ENCODE data around the gene TCF7L1.
A peak's percentile ranks its signal among the peaks of the same experiment; 100 is the strongest.

The TCF7L1 gene

DNA sequence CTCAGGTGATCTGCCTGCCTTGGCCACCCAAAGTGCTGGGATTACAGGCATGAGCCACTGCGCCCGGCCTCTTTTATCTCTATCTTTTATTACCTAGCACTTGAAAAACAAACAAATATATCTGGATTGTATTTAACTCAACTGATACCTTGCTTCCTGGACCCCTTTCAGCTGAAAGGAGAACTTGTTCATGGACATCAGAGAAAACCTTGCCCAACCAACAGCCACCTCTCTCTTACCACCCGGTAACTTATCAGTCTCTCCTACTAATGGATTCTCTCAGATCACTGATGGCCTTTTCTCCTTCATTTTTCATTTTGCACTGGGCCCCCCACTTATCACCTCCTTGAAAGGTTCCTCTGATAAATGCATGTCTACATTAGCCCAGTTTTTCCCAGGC is 214.4 kb downstream of the TCF7L1 start:
- no peak for DNase-seq (ENCODE audit: low read depth in 3 of 3, low spot score in 1 of 3)

DNA sequence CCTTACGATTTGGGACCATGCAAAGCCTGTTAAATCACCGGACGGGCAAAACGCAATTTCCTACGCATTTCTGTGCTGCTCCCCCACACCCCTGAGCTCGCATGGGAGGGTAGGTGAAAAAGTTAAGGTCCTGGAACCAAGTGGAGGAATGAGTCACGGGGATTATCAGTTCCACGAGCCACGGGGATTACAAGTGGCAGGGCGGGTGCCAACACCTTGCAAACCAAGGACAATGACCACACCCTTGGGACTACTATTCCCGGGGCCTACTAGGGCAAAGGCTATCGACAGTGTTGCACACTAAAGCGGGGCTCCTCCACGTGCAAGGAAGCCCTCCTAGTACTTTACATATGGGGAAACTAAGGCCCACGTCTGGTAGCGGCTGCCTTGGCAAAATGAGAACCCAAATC is 220.7 kb downstream of the TCF7L1 start:
- no peak for DNase-seq (ENCODE audit: low read depth in 3 of 3, low spot score in 1 of 3)

DNA sequence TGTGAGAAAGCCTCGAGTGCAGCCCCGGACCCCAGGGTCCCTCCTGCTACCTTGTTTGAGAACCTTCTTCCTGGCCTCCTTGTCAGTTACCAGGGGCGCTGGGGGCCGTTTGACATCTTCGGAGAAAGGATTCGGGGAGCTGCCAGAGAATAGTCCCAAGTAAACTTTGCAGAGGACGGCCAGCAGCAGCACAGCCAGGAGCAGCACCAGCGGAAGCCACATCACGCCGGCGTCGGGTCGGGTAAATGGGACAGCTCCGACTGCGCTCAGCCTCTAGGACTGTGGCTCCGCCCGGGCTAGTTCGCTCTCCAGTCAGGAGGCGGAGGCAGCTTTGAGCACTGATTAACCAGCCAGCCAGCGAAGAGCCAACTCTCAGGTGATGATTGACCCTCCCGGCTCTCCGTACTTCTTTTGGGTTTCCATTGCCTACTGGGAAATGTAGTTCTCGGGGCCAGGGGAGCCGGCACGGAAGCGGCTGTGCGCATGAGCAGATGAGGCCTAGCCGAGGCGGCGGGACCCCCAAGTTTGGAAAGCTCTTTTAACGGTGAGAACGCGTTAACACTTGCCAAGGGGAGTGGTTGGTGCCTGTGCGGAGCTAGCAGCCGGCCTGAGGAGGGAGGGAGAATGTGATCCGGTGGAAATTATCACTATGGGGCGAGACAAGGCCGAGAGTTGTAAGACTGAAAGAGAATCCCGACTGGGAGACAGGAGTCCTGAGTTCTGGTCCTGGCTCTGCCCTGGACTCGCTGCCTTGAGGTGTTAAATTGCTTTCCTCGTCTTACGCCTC is 221.3 kb downstream of the TCF7L1 start, which contains the start of the genes ELMOD3 and RETSAT:
TSS of gene ELMOD3 (plus strand) at position 484 of the 787 bp plus-strand sequence. CDS start 2,430 bp downstream, outside the sequence.
TSS of gene RETSAT (minus strand) at position 243 of the 787 bp plus-strand sequence. CDS start at position 222, 21 bp downstream.
- peak; percentile 80 to 94 (median 94) for DNase-seq (ENCODE audit: low read depth in 3 of 3, low spot score in 1 of 3)

DNA sequence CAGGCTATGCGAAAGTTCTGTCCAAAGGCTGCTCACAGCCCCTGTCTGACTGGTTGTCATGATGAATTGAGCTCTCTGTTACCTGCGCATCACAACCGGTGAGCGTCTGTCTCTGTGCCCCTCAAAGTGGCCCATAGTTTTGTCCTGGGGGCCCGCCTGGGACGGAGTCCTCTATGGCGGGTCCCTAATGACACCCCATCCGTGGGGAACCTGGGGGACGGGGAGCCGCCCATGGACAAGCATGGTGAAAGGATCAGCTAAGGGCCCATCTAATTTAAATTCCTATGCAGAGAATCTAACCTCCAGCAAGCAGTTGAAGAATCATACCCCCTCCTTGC is 221.8 kb downstream of the TCF7L1 start:
- DNase-seq (ENCODE audit: low read depth in 3 of 3, low spot score in 1 of 3) = no peak

DNA sequence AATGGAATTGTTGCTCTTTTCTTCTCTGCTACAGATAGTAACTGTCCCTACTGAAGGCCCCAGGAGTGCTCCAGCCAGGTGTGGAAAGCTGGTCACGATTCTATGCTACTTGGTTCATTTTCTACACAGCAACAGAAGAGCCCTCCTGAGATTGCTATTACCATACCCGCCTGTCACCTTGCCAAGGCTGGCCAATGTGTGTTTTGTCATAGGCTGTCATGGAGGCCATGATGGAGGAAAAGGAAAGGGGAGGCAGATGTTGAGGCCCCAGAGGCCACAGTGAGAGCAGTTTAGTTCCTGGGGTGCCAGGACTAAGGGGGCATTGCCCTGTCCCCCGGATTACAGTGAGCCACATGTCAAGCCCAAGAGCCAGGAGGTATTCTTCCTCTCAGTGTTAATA is 222.3 kb downstream of the TCF7L1 start:
- DNase-seq (ENCODE audit: low read depth in 3 of 3, low spot score in 1 of 3) = no peak

DNA sequence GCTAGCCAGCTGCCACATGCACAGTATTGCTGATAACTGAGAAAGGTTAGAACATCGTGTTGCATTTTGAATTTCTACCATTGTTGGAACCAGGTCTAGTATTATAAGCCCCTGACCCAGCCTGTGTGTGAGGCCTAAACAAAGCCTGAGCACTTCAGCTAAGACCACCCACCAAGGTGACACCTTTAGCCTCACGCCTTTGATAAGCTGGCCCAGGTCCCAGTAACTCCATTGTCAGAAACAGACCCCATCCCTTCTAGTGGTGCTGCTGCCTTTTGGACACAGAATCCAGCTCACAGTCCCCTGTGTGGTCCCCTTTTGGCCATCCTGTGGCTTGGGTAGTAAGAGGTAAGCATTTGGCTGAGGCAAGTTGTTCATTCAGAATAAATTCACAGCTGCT is 223.0 kb downstream of the TCF7L1 start:
- no peak for DNase-seq (ENCODE audit: low read depth in 3 of 3, low spot score in 1 of 3)

DNA sequence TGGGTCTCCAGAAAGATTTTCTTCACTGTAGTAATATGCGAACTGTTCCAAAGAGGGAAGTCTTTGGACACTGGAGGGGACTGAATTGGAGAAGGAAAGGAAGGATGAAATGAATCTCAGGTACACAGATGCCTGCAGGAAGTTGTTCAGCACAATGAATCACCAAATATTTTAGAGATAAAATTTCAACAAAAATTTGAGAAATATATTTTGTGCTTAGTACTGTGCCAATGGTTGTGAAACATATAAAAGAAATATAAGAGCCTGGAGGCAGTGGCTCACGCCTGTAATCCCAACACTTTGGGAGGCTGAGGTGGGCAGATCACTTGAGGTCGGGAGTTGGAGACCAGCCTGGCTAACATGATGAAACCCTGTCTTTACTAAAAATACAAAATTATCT is 224.5 kb downstream of the TCF7L1 start:
- DNase-seq (ENCODE audit: low read depth in 3 of 3, low spot score in 1 of 3) = no peak
